Keratinocyte (primary cell): ENCODE measurements around the gene HYAL2. TPM values are rescaled to one million over a fixed set of nuclear protein-coding genes. Genes with fewer than 3 reads are reported as not detected.

Experiments used
- DNase-seq: peaks from one replicate; pipeline ENCODE4 v3.0.0-alpha.2; 2011; ENCODE audit warnings: low read depth, missing footprints, low spot score
- FAIRE-seq: peaks from 2 replicates; lab custom pipeline; 2011; peaks lifted over from hg19 to GRCh38; lab: Jason Lieb, UNC
- H2AFZ ChIP-seq: 2 replicates; pipeline ENCODE4 v1.6.0; 2012; ENCODE audit warnings: low read length, control low read depth, inconsistent platforms; ENCODE audit not compliant: control insufficient read depth
- H3K27ac ChIP-seq: 2 replicates; pipeline ENCODE4 v1.5.1; 2011; ENCODE audit warnings: low read length; ENCODE audit not compliant: control insufficient read depth, insufficient read depth
- H3K27me3 ChIP-seq: 3 replicates; pipeline ENCODE4 v1.6.0; 2011; ENCODE audit warnings: low read length; ENCODE audit not compliant: control insufficient read depth, insufficient read depth; ENCODE audit errors: extremely low read depth
- H3K36me3 ChIP-seq, 2 experiments: 2 replicates in 1 of 2; 3 replicates in 1 of 2; pipeline ENCODE4 v1.5.1; 2011; ENCODE audit warnings: low read length in 2 of 2, mild to moderate bottlenecking in 1 of 2; ENCODE audit not compliant: control insufficient read depth in 2 of 2, insufficient read depth in 2 of 2; ENCODE audit errors: extremely low read depth in 1 of 2
- H3K4me1 ChIP-seq: 3 replicates; pipeline ENCODE4 v1.5.1; 2011; ENCODE audit warnings: low read length; ENCODE audit not compliant: control insufficient read depth, insufficient read depth; ENCODE audit errors: extremely low read depth
- H3K4me2 ChIP-seq: 3 replicates; pipeline ENCODE4 v1.6.0; 2011; ENCODE audit warnings: low read depth, low read length; ENCODE audit not compliant: control insufficient read depth, insufficient read depth; ENCODE audit errors: extremely low read depth
- H3K4me3 ChIP-seq, 3 experiments: fragments of 200-600 bp in 1 of 3; sonication (generic) in 1 of 3; 2 replicates in 2 of 3; 3 replicates in 1 of 3; pipeline ENCODE4 v1.5.1; 2011 to 2016; ENCODE audit warnings: low read length in 3 of 3, mild to moderate bottlenecking in 3 of 3, control low read depth in 2 of 3, inconsistent platforms in 1 of 3, low read depth in 1 of 3, mixed read lengths in 1 of 3, mixed run types in 1 of 3, moderate library complexity in 1 of 3; ENCODE audit not compliant: control insufficient read depth in 2 of 3, insufficient read depth in 2 of 3; ENCODE audit errors: extremely low read depth in 1 of 3
- H3K79me2 ChIP-seq: 2 replicates; pipeline ENCODE4 v1.6.0; 2012; ENCODE audit warnings: low read length; ENCODE audit not compliant: control insufficient read depth, insufficient read depth
- H3K9ac ChIP-seq: 3 replicates; pipeline ENCODE4 v1.6.0; 2011; ENCODE audit warnings: low read length; ENCODE audit not compliant: control insufficient read depth, insufficient read depth; ENCODE audit errors: extremely low read depth
- H3K9me1 ChIP-seq: 3 replicates; pipeline ENCODE4 v1.6.0; 2011; ENCODE audit warnings: low read length; ENCODE audit not compliant: control insufficient read depth, insufficient read depth; ENCODE audit errors: extremely low read depth
- H3K9me3 ChIP-seq: 2 replicates; pipeline ENCODE4 v1.5.1; 2012; ENCODE audit warnings: low read depth, low read length; ENCODE audit not compliant: control insufficient read depth
- H4K20me1 ChIP-seq: 3 replicates; pipeline ENCODE4 v1.6.0; 2011; ENCODE audit warnings: low read length; ENCODE audit not compliant: control insufficient read depth, insufficient read depth; ENCODE audit errors: extremely low read depth
- CTCF ChIP-seq, 3 experiments: IDR thresholded peaks in 1 of 3; conservative IDR thresholded peaks in 1 of 3; optimal IDR thresholded peaks in 1 of 3; 2 replicates in 2 of 3; 3 replicates in 1 of 3; pipeline versions ENCODE3 to v1.5.1; 2011; ENCODE audit warnings: low read length in 3 of 3, mild to moderate bottlenecking in 3 of 3, moderate library complexity in 2 of 3, control low read depth in 1 of 3, inconsistent platforms in 1 of 3; ENCODE audit not compliant: insufficient read depth in 2 of 3; ENCODE audit errors: extremely low read depth in 1 of 3
- EZH2 ChIP-seq: IDR thresholded peaks from one replicate; pipeline ENCODE4 v1.6.1; 2012; ENCODE audit warnings: inconsistent platforms, mild to moderate bottlenecking, low read length, moderate library complexity
- dilution Hi-C: fragments of 300-500 bp; cut with MboI; formaldehyde crosslinking; loops from one replicate; pipeline ENCODE4 v1.7.0; 2020; ENCODE audit warnings: low sequenced_read_pairs; ENCODE audit not compliant: extremely low pct_ligation_motif_present
- polyA plus RNA-seq, 5 experiments: library from polyadenylated mRNA; depleted of rRNA in 3 of 5; stranded (reverse) in 3 of 5; stranded (forward) in 1 of 5; unstranded in 1 of 5; fragments of >200 nt; gene quantifications; 1 replicate in 1 of 5; 2 replicates in 3 of 5; 3 replicates in 1 of 5; pipeline versions ENCODE4 v1.2.1 to v1.2.3, GENCODE V29; 2011 to 2012; ENCODE audit warnings: missing spikeins in 2 of 5, low read depth in 1 of 5, low replicate concordance in 1 of 5

HYAL2 gene
- polyA plus RNA-seq, 1 donor (not counting 4 experiments of a cell fraction or from before 2014, with no cell fraction given): 42.8 TPM

GRCh38 chr3:50352781-50353180 lies 30.2 kb upstream of the HYAL2 start:
- Histone ChIP-seq H3K4me1 (peaks cover 37% of the 10 kb centered on the region), H3K36me3 (peaks cover 31 to 35% of the 10 kb centered on the region in 2 experiments), H3K4me3 (no peak overlapping the region), H3K4me2 (no peak overlapping the region), H3K9ac (no peak overlapping the region), H3K27ac (no peak overlapping the region), H4K20me1 (peaks cover 6% of the 10 kb centered on the region), H3K9me3 (no peaks in the 10 kb centered on the region), H3K79me2 (peaks cover 44% of the 10 kb centered on the region), H2AFZ (no peak overlapping the region), H3K9me1 (peaks cover 2% of the 10 kb centered on the region), H3K27me3 (no peaks in the 10 kb centered on the region)
- DNase-seq (no peak), FAIRE-seq (no peak)
- dilution Hi-C loops: no loop called here
- TF ChIP-seq EZH2 (no peak), CTCF (optimal IDR thresholded peaks at IDR 0.05 in 1 of 3, IDR thresholded peaks at IDR 0.05 in 1 of 3, conservative IDR thresholded peaks at IDR 0.05 in 1 of 3; ENCODE audit: extremely low read depth in 1 of 3, insufficient read depth in 2 of 3, low read length in 3 of 3) (peak in 2 of 3 experiments; percentile 18 to 44)

- H3K9me3 ChIP-seq: no peaks in the 10 kb centered on the region
- H3K9me1 ChIP-seq: no peaks in the 10 kb centered on the region
- H3K4me2 ChIP-seq: peak overlapping the region; percentile 71
- FAIRE-seq: no peak
- TF ChIP-seq CTCF (optimal IDR thresholded peaks at IDR 0.05 in 1 of 3, IDR thresholded peaks at IDR 0.05 in 1 of 3, conservative IDR thresholded peaks at IDR 0.05 in 1 of 3; ENCODE audit: extremely low read depth in 1 of 3, insufficient read depth in 2 of 3, low read length in 3 of 3): no peak
- TF ChIP-seq EZH2: no peak
- no peaks in the 10 kb centered on the region for H3K27me3 ChIP-seq
- H3K27ac ChIP-seq: peak overlapping the region; percentile 69
- H3K9ac ChIP-seq: peak overlapping the region; percentile 20
- DNase-seq: no peak
- H3K4me3 ChIP-seq: peak overlapping the region; percentile 71 to 91 (median 87)
- peaks cover 30% of the 10 kb centered on the region for H3K79me2 ChIP-seq
- H2AFZ ChIP-seq: no peak overlapping the region
- dilution Hi-C loops: no loop called here
- H4K20me1 ChIP-seq: peaks cover 4% of the 10 kb centered on the region
- H3K36me3 ChIP-seq: peaks cover 25 to 34% of the 10 kb centered on the region in 2 experiments
- H3K4me1 ChIP-seq: peaks cover 22% of the 10 kb centered on the region
Measured at GRCh38 chr3:50351323-50351697, 28.8 kb upstream of the HYAL2 start.
